ENCODE measurements around the gene TP53AIP1.

The TP53AIP1 gene

GRCh38 chr11:128908391-128909246, 34.1 kb downstream of the TP53AIP1 start:
- Histone ChIP-seq H3K79me1 (ENCODE audit: low read depth, low read length) (no peaks in the 10 kb centered on the region), H2BK12ac (ENCODE audit: low read length) (no peak overlapping the region), H3K27me3 (ENCODE audit: control insufficient read depth in 3 of 3, insufficient read depth in 3 of 3, low read depth in 1 of 3, low read length in 3 of 3) (peaks cover 10 to 27% (median 26%) of the 10 kb centered on the region in 3 experiments), H3K36me3 (replicated peaks in 1 of 2; ENCODE audit: control insufficient read depth in 2 of 2, insufficient read depth in 2 of 2, low read length in 2 of 2) (no peaks in the 10 kb centered on the region), H3K14ac (ENCODE audit: low read length) (no peak overlapping the region), H3K4me2 (ENCODE audit: insufficient read depth, low read length, poor library complexity, severe bottlenecking) (no peak overlapping the region), H3K4ac (ENCODE audit: low read length) (no peak overlapping the region), H3K9me3 (replicated peaks in 1 of 2; ENCODE audit: control insufficient read depth in 2 of 2, insufficient read depth in 1 of 2, low read depth in 1 of 2, low read length in 2 of 2) (peaks cover 3 to 14% of the 10 kb centered on the region in 2 donors), H2AFZ (ENCODE audit: low read length) (no peak overlapping the region), H3K9ac (ENCODE audit: low read depth, low read length, poor library complexity) (no peak overlapping the region), H4K91ac (ENCODE audit: low read depth, low read length, poor library complexity) (no peak overlapping the region), H2BK15ac (ENCODE audit: low read length) (no peak overlapping the region), H2BK5ac (ENCODE audit: low read length) (no peak overlapping the region), H2BK120ac (ENCODE audit: low read depth, low read length) (no peak overlapping the region), H3K4me3 (ENCODE audit: low read length in 2 of 2) (no peak overlapping the region), H3K4me1 (ENCODE audit: control insufficient read depth in 2 of 2, insufficient read depth in 1 of 2, low read depth in 1 of 2, low read length in 2 of 2) (peaks cover 1% of the 10 kb centered on the region in 2 donors), H3K23ac (ENCODE audit: low read depth, low read length, poor library complexity) (no peak overlapping the region), H3K18ac (ENCODE audit: low read length) (no peak overlapping the region), H2AK5ac (ENCODE audit: low read depth, low read length) (no peak overlapping the region), H4K8ac (ENCODE audit: low read depth, low read length) (no peak overlapping the region), H3K27ac (replicated peaks; ENCODE audit: low read length) (no peak overlapping the region)
- no CpG with 5 or more reads among the region's 12 CpGs for WGBS, 2 donors (ENCODE audit: extremely low coverage in 2 of 2, insufficient read length in 2 of 2, insufficient replicate concordance in 1 of 2)
- DNase-seq (ENCODE audit: low spot score), result no peak

GRCh38 chr11:128907585-128907984, 35.1 kb downstream of the TP53AIP1 start:
- H3K14ac ChIP-seq (ENCODE audit: low read length), result no peak overlapping the region
- peaks cover 14 to 37% (median 32%) of the 10 kb centered on the region in 3 experiments for H3K27me3 ChIP-seq (ENCODE audit: control insufficient read depth in 3 of 3, insufficient read depth in 3 of 3, low read depth in 1 of 3, low read length in 3 of 3)

GRCh38 chr11:128906185-128907050, 36.3 kb downstream of the TP53AIP1 start:
- no peaks in the 10 kb centered on the region for H3K36me3 ChIP-seq (replicated peaks in 1 of 2; ENCODE audit: control insufficient read depth in 2 of 2, insufficient read depth in 2 of 2, low read length in 2 of 2)
- H3K14ac ChIP-seq (ENCODE audit: low read length), result no peak overlapping the region
- H3K4me1 ChIP-seq (ENCODE audit: control insufficient read depth in 2 of 2, insufficient read depth in 1 of 2, low read depth in 1 of 2, low read length in 2 of 2), result peaks cover 5 to 15% of the 10 kb centered on the region in 2 donors
- H2BK5ac ChIP-seq (ENCODE audit: low read length), result no peak overlapping the region
- H2AFZ ChIP-seq (ENCODE audit: low read length), result no peak overlapping the region
- H3K27ac ChIP-seq (replicated peaks; ENCODE audit: low read length), result no peak overlapping the region
- H3K79me1 ChIP-seq (ENCODE audit: low read depth, low read length), result no peaks in the 10 kb centered on the region
- H2AK5ac ChIP-seq (ENCODE audit: low read depth, low read length), result no peak overlapping the region
- no peak overlapping the region for H2BK15ac ChIP-seq (ENCODE audit: low read length)
- no peak overlapping the region for H2BK12ac ChIP-seq (ENCODE audit: low read length)
- H3K4me2 ChIP-seq (ENCODE audit: insufficient read depth, low read length, poor library complexity, severe bottlenecking), result no peak overlapping the region
- H3K27me3 ChIP-seq (ENCODE audit: control insufficient read depth in 3 of 3, insufficient read depth in 3 of 3, low read depth in 1 of 3, low read length in 3 of 3), result peaks cover 22 to 48% (median 44%) of the 10 kb centered on the region in 3 experiments
- WGBS, 2 donors (ENCODE audit: extremely low coverage in 2 of 2, insufficient read length in 2 of 2, insufficient replicate concordance in 1 of 2), result no CpG with 5 or more reads among the region's 8 CpGs
- H3K9me3 ChIP-seq (replicated peaks in 1 of 2; ENCODE audit: control insufficient read depth in 2 of 2, insufficient read depth in 1 of 2, low read depth in 1 of 2, low read length in 2 of 2), result peaks cover 3 to 11% of the 10 kb centered on the region in 2 donors
- no peak overlapping the region for H3K9ac ChIP-seq (ENCODE audit: low read depth, low read length, poor library complexity)
- DNase-seq (ENCODE audit: low spot score), result no peak
- no peak overlapping the region for H3K4me3 ChIP-seq (ENCODE audit: low read length in 2 of 2)
- H4K91ac ChIP-seq (ENCODE audit: low read depth, low read length, poor library complexity), result no peak overlapping the region
- H3K4ac ChIP-seq (ENCODE audit: low read length), result no peak overlapping the region
- H3K18ac ChIP-seq (ENCODE audit: low read length), result no peak overlapping the region
- H2BK120ac ChIP-seq (ENCODE audit: low read depth, low read length), result no peak overlapping the region
- H4K8ac ChIP-seq (ENCODE audit: low read depth, low read length), result no peak overlapping the region
- H3K23ac ChIP-seq (ENCODE audit: low read depth, low read length, poor library complexity), result no peak overlapping the region

More at GRCh38 chr11:128907585-128907984, 35.1 kb downstream of the TP53AIP1 start:
- no CpG with 5 or more reads among the region's 4 CpGs for WGBS, 2 donors (ENCODE audit: extremely low coverage in 2 of 2, insufficient read length in 2 of 2, insufficient replicate concordance in 1 of 2)
- Histone ChIP-seq H3K79me1 (ENCODE audit: low read depth, low read length) (no peaks in the 10 kb centered on the region), H3K9ac (ENCODE audit: low read depth, low read length, poor library complexity) (no peak overlapping the region), H3K9me3 (replicated peaks in 1 of 2; ENCODE audit: control insufficient read depth in 2 of 2, insufficient read depth in 1 of 2, low read depth in 1 of 2, low read length in 2 of 2) (peaks cover 3 to 14% of the 10 kb centered on the region in 2 donors), H3K4me3 (ENCODE audit: low read length in 2 of 2) (no peak overlapping the region), H3K18ac (ENCODE audit: low read length) (no peak overlapping the region), H3K4me1 (ENCODE audit: control insufficient read depth in 2 of 2, insufficient read depth in 1 of 2, low read depth in 1 of 2, low read length in 2 of 2) (peaks cover 2 to 5% of the 10 kb centered on the region in 2 donors), H3K23ac (ENCODE audit: low read depth, low read length, poor library complexity) (no peak overlapping the region), H3K27ac (replicated peaks; ENCODE audit: low read length) (no peak overlapping the region), H3K36me3 (replicated peaks in 1 of 2; ENCODE audit: control insufficient read depth in 2 of 2, insufficient read depth in 2 of 2, low read length in 2 of 2) (no peaks in the 10 kb centered on the region), H2BK120ac (ENCODE audit: low read depth, low read length) (no peak overlapping the region), H2BK15ac (ENCODE audit: low read length) (no peak overlapping the region), H4K91ac (ENCODE audit: low read depth, low read length, poor library complexity) (no peak overlapping the region), H3K4me2 (ENCODE audit: insufficient read depth, low read length, poor library complexity, severe bottlenecking) (no peak overlapping the region), H2BK12ac (ENCODE audit: low read length) (no peak overlapping the region), H2AFZ (ENCODE audit: low read length) (no peak overlapping the region), H4K8ac (ENCODE audit: low read depth, low read length) (no peak overlapping the region), H3K4ac (ENCODE audit: low read length) (no peak overlapping the region), H2AK5ac (ENCODE audit: low read depth, low read length) (no peak overlapping the region), H2BK5ac (ENCODE audit: low read length) (no peak overlapping the region)
- no peak for DNase-seq (ENCODE audit: low spot score)
